ENCODE data around the gene DARS1. TPM values are rescaled to one million over a fixed set of nuclear protein-coding genes. Genes with fewer than 3 reads are reported as not detected.

DARS1 gene
- total and polyA plus RNA-seq, 11 donors = 51.2 to 90.0 (median 58.6) TPM

- H3K27ac ChIP-seq = no peak overlapping the region
- no peak for TF ChIP-seq POLR2A (IDR thresholded peaks at IDR 0.05)
- no peak for TF ChIP-seq CTCF (IDR thresholded peaks at IDR 0.05)
- H3K27me3 ChIP-seq = no peaks in the 10 kb centered on the region
- no peaks in the 10 kb centered on the region for H3K36me3 ChIP-seq
- no peaks in the 10 kb centered on the region for H3K9me3 ChIP-seq
- H3K4me1 ChIP-seq = peaks cover 0 to 19% (median 7%) of the 10 kb centered on the region in 12 donors
- ATAC-seq = no peak
- intact Hi-C loops (cut with DNase I) = no loop called here
- H3K4me3 ChIP-seq = no peak overlapping the region
- no peak for DNase-seq
- WGBS, 4 donors = 95 to 97% (median 96%) methylated on average over 5 of the region's 5 CpGs
Measured at GRCh38 chr2:135998879-135999278, 13.5 kb upstream of the DARS1 start.

GRCh38 chr2:135997380-135997779 is 12.0 kb upstream of the DARS1 start:
- Histone ChIP-seq H3K4me1 (peaks cover 0 to 19% (median 7%) of the 10 kb centered on the region in 12 donors), H3K4me3 (no peak overlapping the region), H3K27ac (no peak overlapping the region), H3K27me3 (no peaks in the 10 kb centered on the region), H3K9me3 (no peaks in the 10 kb centered on the region), H3K36me3 (no peaks in the 10 kb centered on the region)
- DNase-seq (peak in 2 of 5 donors; percentile 34 to 69), ATAC-seq (no peak)
- intact Hi-C loops (cut with DNase I) = no loop called here
- TF ChIP-seq POLR2A (IDR thresholded peaks at IDR 0.05) (no peak), CTCF (IDR thresholded peaks at IDR 0.05) (peak in 1 of 12 donors; percentile 7)
- WGBS, 4 donors = 59 to 75% (median 69%) methylated on average over 5 of the region's 5 CpGs

GRCh38 chr2:135996304-135996703 is 10.9 kb upstream of the DARS1 start:
- 95 to 100% (median 98%) methylated on average over 2 of the region's 2 CpGs for WGBS, 4 donors
- H3K27me3 ChIP-seq = no peaks in the 10 kb centered on the region
- H3K4me3 ChIP-seq = no peak overlapping the region
- no peaks in the 10 kb centered on the region for H3K9me3 ChIP-seq
- no peaks in the 10 kb centered on the region for H3K36me3 ChIP-seq
- peaks cover 0 to 19% (median 7%) of the 10 kb centered on the region in 12 donors for H3K4me1 ChIP-seq
- DNase-seq (no peak), ATAC-seq (no peak)
- H3K27ac ChIP-seq = no peak overlapping the region
- intact Hi-C loops (cut with DNase I) = no loop called here
- no peak for TF ChIP-seq CTCF (IDR thresholded peaks at IDR 0.05)
- TF ChIP-seq POLR2A (IDR thresholded peaks at IDR 0.05) = no peak

GRCh38 chr2:135994281-135994680 is 8.9 kb upstream of the DARS1 start:
- WGBS, 4 donors = 75 to 90% (median 84%) methylated on average over 3 of the region's 3 CpGs
- intact Hi-C loops (cut with DNase I) = no loop called here
- no peaks in the 10 kb centered on the region for H3K4me1 ChIP-seq
- DNase-seq (no peak), ATAC-seq (no peak)
- TF ChIP-seq CTCF (IDR thresholded peaks at IDR 0.05) (no peak), POLR2A (IDR thresholded peaks at IDR 0.05) (no peak)
- no peaks in the 10 kb centered on the region for H3K27me3 ChIP-seq
- H3K36me3 ChIP-seq = no peaks in the 10 kb centered on the region
- H3K9me3 ChIP-seq = no peaks in the 10 kb centered on the region
- no peak overlapping the region for H3K27ac ChIP-seq
- no peak overlapping the region for H3K4me3 ChIP-seq
